Erythroblast (primary cell): Measurements from ENCODE around the gene FAAP100.

Experiments used
- GATA1 ChIP-seq: IDR thresholded peaks from 2 replicates; pipeline ENCODE4 v1.6.1; 2011; ENCODE audit warnings: low read depth, mild to moderate bottlenecking, control low read depth, low read length, moderate library complexity
- POLR2A ChIP-seq: IDR thresholded peaks from 2 replicates; pipeline ENCODE4 v1.6.1; 2011; ENCODE audit warnings: mild to moderate bottlenecking, low read length

- TF ChIP-seq POLR2A (no peak), GATA1 (no peak)
These were observed 8.8 kb downstream of the FAAP100 start for GRCh38 chr17:81543339-81543675.
